Activated naive CD4-positive, alpha-beta T cell treated with anti-CD3 and anti-CD28 coated beads for 36 hours (primary cell): Measurements from ENCODE around the gene ZSCAN29. TPM values are rescaled to one million over a fixed set of nuclear protein-coding genes. Genes with fewer than 3 reads are reported as not detected.

Source experiments
- CTCF ChIA-PET: fragments of 350-600 bp; sonication (Branson Sonifier 250); formaldehyde crosslinking; loops from one replicate; lab custom pipeline; 2021; ENCODE audit warnings: antibody characterized with exemption; lab: Charles Lee
- DNase-seq: peaks from one replicate; pipeline ENCODE4 v3.0.0-alpha.2; 2020
- H3K27ac Mint-ChIP-seq: one replicate; pipeline ENCODE4 v1.8.0; 2021; ENCODE audit warnings: mild to moderate bottlenecking, mixed read lengths
- H3K27me3 Mint-ChIP-seq: one replicate; pipeline ENCODE4 v1.8.0; 2021; ENCODE audit warnings: low read depth, mixed read lengths
- H3K36me3 Mint-ChIP-seq: one replicate; pipeline ENCODE4 v1.8.0; 2021; ENCODE audit warnings: low read depth, mixed read lengths
- H3K4me1 Mint-ChIP-seq: one replicate; pipeline ENCODE4 v1.8.0; 2021; ENCODE audit warnings: low read depth, mixed read lengths
- H3K4me3 Mint-ChIP-seq: one replicate; pipeline ENCODE4 v1.8.0; 2021; ENCODE audit warnings: mild to moderate bottlenecking, moderate library complexity, mixed read lengths
- H3K9me3 Mint-ChIP-seq: one replicate; pipeline ENCODE4 v1.8.0; 2021; ENCODE audit warnings: mixed read lengths
- intact Hi-C: fragments of 100-400 bp; cut with micrococcal nuclease; formaldehyde crosslinking; loops from one replicate; pipeline ENCODE4 v1.15.1; 2023
- total RNA-seq, 2 experiments: library from RNA; stranded (reverse); gene quantifications; one replicate each; pipeline ENCODE4 v1.2.3, GENCODE V29; 2021

Gene ZSCAN29
- total RNA-seq, 2 experiments from 2014 or later, result 13.6 to 13.9 TPM

DNA sequence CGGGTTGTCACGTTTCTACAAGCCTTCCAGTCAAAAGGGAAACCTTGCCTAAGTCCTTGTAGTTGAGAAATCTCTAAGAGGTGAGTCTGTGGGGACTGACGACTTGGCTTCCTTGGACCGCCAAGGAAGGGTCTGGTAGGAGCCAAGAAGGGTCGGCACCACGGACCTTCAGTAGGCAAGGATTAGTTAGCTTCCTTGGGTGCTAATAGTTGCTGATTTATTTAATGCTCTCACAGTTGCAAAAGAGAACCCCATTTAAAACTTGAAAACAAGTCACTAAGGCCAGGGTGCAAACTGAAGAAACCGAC is 40.1 kb downstream of the ZSCAN29 start:
- Mint-ChIP-seq H3K27me3 (no peaks in the 10 kb centered on the region), H3K4me3 (peak overlapping the region; percentile 95), H3K4me1 (peaks cover 28% of the 10 kb centered on the region), H3K9me3 (no peaks in the 10 kb centered on the region), H3K27ac (peak overlapping the region; percentile 97), H3K36me3 (peaks cover 37% of the 10 kb centered on the region)
- CTCF ChIA-PET, result no interaction called here
- DNase-seq, result no peak
- intact Hi-C loops, result loop anchor here (1.0 to 2.0 kb wide), 3 partner anchors 41 to 224 kb away; partner anchors contain the start of genes CCNDBP1, TUBGCP4, UBR1 and ZSCAN29

DNA sequence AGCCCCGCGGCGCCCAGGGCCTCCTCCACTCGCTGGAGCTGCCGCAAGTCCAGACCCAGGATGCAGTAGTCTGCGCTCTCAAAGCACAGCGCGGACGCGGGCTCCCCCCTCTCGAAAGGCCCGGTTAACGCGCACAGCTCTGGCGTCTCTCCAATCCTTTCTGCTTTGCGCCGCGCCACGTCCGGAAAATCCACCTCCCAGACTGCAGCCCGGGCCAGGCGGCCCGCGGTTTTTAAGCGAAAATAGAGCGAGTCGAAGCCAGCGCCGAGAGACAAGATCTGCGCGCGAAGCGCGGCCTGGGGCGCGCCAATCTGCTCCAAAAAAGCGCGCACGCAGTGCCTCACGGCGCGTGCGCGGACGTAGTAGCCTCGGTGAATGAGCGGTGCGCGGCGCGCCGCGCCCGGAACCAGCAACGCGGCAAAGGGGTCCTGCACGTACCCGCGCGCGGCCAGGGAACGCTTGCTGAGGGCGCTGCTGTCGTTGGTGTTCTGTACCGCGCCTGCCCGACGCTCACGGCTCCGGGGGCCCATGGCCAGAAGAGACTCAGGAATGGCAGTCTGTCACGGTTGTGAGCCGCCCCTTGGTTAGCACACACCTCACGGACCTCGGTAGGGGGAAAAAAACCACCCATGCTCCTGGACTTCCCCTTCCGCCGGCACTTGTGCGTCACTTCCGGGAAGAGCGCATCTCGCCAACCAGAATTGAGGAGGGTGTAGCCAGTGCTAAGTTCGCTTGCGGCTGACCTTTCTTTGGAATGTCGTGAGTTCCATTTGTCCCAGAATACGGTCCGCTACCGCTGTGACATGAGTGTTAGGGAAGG is 40.7 kb downstream of the ZSCAN29 start, which contains the start of gene LCMT2:
Gene LCMT2, minus strand, starts transcription at position 614 of the 820 bp plus-strand sequence. Its CDS starts 84 bp downstream, at position 530.
- intact Hi-C loops, result loop anchor here (1.0 to 2.0 kb wide), 5 partner anchors 41 to 419 kb away; partner anchors contain the start of genes CCNDBP1, TUBGCP4, UBR1 and ZSCAN29
- CTCF ChIA-PET, result interaction anchor here (0.6 kb wide), 1 partner anchor 413 kb away, joined by 3 read pairs; no protein-coding TSS in a partner anchor

DNA sequence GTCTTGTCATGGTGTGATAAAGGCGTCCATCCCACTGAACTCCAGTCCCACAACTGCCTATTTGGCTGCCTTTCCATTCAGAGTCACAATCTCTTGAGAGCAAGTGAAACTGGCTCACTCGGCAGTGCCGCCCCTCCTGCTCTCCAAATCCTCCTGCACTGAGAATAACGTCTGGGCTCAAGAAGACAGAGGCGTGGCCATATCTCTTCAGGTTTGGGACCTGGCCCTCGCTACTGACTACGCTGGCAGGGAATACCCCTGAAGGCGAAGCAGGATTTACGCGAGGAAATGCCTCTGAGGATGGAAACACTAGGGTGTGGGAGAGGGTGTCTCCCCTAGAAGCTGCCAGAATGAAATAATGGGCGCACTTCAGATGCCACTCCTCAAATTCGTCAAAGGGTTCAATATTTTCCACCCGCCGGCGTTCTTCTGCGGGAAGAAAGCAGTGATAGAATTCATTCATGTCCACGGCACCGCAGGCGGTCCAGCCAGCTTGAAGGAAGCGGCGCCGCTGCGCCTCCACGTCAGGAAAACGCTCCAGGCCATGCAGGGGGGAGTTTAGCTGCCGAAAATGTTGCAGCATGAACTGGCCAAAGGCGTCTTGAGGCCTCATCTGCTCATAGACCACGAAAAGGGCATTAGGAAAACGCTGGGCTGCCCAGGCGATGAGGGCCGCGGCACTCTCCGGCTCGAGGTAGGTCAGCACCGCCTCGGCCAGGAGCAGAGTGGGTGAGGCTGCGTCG is 41.5 kb downstream of the ZSCAN29 start:
- Mint-ChIP-seq H3K36me3 (peaks cover 34% of the 10 kb centered on the region), H3K9me3 (no peaks in the 10 kb centered on the region), H3K27ac (peak overlapping the region; percentile 97), H3K27me3 (no peaks in the 10 kb centered on the region), H3K4me1 (peaks cover 28% of the 10 kb centered on the region), H3K4me3 (peak overlapping the region; percentile 95)
- CTCF ChIA-PET, result interaction anchor here (0.6 kb wide), 1 partner anchor 412 kb away, joined by 3 read pairs; no protein-coding TSS in a partner anchor
- DNase-seq, result peak; percentile 12
- intact Hi-C loops, result loop anchor here (1.0 kb wide), 2 partner anchors 181 to 420 kb away; no protein-coding TSS in a partner anchor

More for the DNA sequence above, 40.7 kb downstream of the ZSCAN29 start, which contains the start of gene LCMT2:
- peak; percentile 93 for DNase-seq
- no peaks in the 10 kb centered on the region for H3K9me3 Mint-ChIP-seq
- no peaks in the 10 kb centered on the region for H3K27me3 Mint-ChIP-seq
- peaks cover 28% of the 10 kb centered on the region for H3K4me1 Mint-ChIP-seq
- H3K36me3 Mint-ChIP-seq, result peaks cover 37% of the 10 kb centered on the region
- peak within 1 kb of the TSS; percentile 97 for H3K27ac Mint-ChIP-seq
- H3K4me3 Mint-ChIP-seq, result peak within 1 kb of the TSS; percentile 95

DNA sequence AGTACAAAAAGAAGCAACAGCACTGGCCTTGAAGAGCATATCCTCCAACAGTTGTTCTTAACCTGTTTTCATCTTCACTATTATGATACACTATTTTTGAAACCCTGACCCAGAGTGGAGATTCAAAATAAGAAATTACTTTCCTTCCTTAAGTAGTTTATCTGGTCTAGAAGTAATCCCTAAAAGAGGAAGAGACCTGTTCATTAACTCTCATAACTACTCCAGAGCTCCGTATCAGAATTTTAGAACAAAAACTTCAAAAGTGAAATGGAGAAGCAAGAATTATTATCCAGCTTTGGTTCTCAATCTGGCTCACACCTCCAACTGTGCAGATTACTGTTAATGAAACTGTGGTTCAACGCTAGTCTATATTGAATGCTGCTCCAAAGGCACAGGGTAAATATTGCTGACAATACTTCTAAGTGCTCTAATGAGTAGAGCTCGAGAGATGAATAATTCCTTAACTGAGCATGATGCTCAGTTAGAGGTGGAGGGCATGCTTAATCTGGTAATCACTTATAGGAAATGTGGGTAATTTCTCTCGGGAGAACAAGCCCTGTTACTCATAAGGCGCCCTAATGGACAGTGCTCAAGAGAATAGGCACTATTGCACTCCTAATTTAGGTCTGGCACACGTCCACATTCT is 45.7 kb downstream of the ZSCAN29 start:
- Mint-ChIP-seq H3K9me3 (no peaks in the 10 kb centered on the region), H3K27me3 (no peaks in the 10 kb centered on the region), H3K36me3 (peaks cover 23% of the 10 kb centered on the region), H3K27ac (no peak overlapping the region), H3K4me1 (peaks cover 19% of the 10 kb centered on the region), H3K4me3 (no peak overlapping the region)
- intact Hi-C loops, result no loop called here
- DNase-seq, result no peak
- CTCF ChIA-PET, result no interaction called here

DNA sequence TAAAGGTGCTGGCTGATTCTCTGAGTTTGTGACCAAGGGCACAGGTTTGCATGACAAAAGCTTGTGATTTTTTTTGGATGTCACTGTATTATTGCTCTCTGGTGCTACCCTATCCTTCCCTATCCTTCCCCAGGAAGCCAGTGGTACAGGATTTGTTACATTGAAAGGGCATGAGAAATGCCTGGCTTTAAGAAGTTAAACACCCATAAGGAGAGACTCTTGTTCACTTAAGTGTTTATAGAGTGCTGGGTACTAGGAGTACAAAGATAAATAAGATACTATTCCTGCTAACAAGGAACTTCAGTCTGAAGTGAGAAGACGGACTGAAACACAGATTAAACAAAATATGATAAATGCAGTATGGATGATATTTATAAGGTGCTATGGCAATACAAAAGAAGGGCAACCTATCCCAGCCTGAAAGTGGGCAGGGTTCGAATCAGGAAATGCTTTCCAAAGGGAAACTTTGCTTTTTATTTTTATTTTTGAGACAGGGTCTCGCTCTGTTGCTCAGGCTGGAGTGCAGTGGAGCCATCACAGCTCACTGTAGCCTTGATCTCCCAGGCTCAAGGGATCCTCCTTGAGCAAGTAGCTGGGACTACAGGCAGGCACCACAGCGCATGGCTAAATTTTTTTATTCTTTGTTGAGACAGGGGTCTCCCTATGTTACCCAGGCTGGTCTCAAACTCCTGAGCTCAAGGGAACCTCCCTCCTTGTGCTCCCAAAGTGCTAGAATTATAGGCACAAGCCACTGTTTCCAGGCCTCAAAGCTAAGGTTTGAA is 51.7 kb downstream of the ZSCAN29 start:
- no peaks in the 10 kb centered on the region for H3K36me3 Mint-ChIP-seq
- no peaks in the 10 kb centered on the region for H3K9me3 Mint-ChIP-seq
- H3K27ac Mint-ChIP-seq, result no peak overlapping the region
- intact Hi-C loops, result no loop called here
- H3K4me1 Mint-ChIP-seq, result no peaks in the 10 kb centered on the region
- CTCF ChIA-PET, result no interaction called here
- H3K27me3 Mint-ChIP-seq, result peaks cover 12% of the 10 kb centered on the region
- no peak overlapping the region for H3K4me3 Mint-ChIP-seq
- no peak for DNase-seq

DNA sequence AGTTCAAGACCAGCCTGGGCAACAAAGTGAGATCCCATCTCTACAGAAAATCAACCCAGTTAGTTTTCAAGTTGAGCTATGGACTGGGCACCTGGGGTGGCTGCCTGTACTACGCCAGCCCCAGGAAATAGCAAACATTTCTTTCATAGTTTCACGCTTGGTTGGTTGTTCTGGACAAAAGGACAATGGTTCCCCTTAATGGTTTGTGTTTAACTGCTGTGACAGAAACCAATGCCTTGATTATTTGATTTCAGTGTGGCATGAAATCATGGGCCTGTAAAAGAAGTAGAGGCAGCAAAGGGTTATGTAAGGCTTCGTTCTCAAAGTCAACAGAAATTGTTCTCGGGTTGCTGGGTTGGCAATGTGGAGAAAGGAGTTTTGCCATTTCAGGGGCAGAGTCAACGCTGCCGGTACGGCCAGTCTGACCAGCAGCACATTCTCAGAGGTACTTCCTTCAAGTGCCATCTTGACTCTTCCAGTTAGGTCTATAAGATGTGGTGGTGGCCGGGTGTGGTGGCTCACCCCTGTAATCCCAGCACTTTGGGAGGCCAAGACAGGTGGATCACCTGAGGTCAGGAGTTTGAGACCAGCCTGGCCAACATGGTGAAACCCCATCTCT is 53.2 kb downstream of the ZSCAN29 start:
- no peak for DNase-seq
- CTCF ChIA-PET, result no interaction called here
- Mint-ChIP-seq H3K27me3 (peaks cover 13% of the 10 kb centered on the region), H3K4me3 (no peak overlapping the region), H3K4me1 (no peaks in the 10 kb centered on the region), H3K27ac (no peak overlapping the region), H3K36me3 (no peaks in the 10 kb centered on the region), H3K9me3 (no peaks in the 10 kb centered on the region)
- intact Hi-C loops, result no loop called here

DNA sequence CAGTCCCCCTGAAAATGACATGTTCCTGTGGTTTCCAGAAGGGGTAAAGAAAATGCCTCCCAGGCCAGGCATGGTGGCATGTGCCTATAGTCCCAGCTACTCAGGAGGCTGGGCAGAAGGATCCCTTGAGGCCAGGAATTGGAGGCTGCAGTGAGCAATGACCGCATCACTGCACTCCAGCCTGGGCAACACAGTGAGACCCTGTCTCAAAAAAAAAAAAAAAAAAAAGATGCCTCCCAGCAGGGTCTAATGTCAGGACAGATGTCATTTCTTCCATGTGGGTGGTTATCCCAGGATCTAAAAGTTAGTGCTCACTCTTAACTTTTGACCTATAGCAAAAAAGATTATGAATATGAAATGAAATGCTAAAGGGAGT is 53.9 kb downstream of the ZSCAN29 start:
- Mint-ChIP-seq H3K27me3 (peaks cover 16% of the 10 kb centered on the region), H3K9me3 (no peaks in the 10 kb centered on the region), H3K27ac (no peak overlapping the region), H3K4me1 (no peaks in the 10 kb centered on the region), H3K36me3 (no peaks in the 10 kb centered on the region), H3K4me3 (no peak overlapping the region)
- intact Hi-C loops, result no loop called here
- no peak for DNase-seq
- CTCF ChIA-PET, result no interaction called here

DNA sequence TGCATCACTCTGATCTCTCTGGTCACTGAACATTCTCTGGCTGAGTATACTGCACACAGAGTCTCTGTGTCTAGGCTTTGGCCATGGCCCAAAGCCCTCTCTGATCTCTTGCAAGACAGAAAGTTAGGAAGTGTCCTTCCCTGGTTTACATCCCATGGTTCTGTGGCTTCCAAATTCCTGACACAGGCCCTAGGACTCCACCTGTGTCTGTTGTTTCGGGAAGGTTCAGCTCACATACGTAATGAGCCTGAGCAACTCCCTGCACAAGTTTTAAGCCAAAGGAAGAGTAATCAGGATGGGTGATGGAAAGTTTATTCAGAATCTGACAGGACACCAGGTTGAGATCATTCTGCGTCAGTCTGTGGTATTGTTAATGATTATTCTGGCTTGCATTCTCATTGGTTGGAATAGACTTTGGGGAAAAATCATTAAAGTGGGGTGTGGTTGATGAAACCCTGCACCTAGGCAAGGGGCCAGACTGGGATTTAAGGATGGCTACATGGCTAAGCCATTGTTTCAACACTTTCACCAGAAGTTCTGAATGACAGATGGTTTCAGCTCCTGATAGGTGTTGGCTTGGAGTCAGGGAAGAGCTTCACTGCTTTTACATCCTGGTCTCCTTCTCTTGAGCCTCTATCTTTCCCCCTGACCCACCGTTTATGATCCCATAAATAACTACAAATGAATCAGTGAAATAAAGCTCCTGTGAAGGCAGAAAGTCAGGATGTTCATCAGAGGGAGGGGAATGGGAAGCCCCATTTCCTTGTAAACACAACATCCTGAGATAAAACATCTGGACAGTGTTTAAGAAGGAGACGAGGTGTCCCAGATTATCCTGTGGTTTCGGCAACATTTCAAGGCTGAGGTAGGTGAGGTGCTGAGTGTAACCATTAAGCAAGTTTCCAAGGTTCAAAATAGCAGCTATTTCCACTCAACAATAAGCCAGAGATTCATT is 54.5 kb downstream of the ZSCAN29 start:
- CTCF ChIA-PET, result no interaction called here
- no peaks in the 10 kb centered on the region for H3K9me3 Mint-ChIP-seq
- no peak overlapping the region for H3K27ac Mint-ChIP-seq
- intact Hi-C loops, result no loop called here
- no peaks in the 10 kb centered on the region for H3K36me3 Mint-ChIP-seq
- H3K4me1 Mint-ChIP-seq, result no peaks in the 10 kb centered on the region
- DNase-seq, result no peak
- no peak overlapping the region for H3K4me3 Mint-ChIP-seq
- peaks cover 16% of the 10 kb centered on the region for H3K27me3 Mint-ChIP-seq

DNA sequence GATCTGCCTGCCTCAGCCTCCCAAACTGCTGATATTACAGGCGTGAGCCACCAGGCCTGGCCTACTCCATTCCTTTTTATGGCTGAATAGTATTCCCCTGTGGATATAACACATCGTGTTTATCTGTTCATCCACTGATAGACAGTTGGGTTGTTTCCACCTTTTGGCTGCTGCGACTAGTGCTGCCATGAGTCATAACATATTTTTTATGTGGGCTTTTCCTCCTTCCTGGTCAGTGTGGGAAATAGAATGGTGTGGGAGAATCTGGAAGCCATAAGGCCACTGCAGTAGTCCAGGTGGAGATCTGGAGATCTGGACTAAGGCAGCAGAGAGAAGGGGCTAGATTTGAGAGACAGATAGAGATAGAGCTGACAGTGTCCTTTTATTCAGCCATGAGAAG is 56.7 kb downstream of the ZSCAN29 start:
- CTCF ChIA-PET, result no interaction called here
- intact Hi-C loops, result no loop called here
- Mint-ChIP-seq H3K27me3 (peaks cover 24% of the 10 kb centered on the region), H3K36me3 (no peaks in the 10 kb centered on the region), H3K9me3 (no peaks in the 10 kb centered on the region), H3K27ac (no peak overlapping the region), H3K4me3 (no peak overlapping the region), H3K4me1 (no peaks in the 10 kb centered on the region)
- DNase-seq, result no peak

DNA sequence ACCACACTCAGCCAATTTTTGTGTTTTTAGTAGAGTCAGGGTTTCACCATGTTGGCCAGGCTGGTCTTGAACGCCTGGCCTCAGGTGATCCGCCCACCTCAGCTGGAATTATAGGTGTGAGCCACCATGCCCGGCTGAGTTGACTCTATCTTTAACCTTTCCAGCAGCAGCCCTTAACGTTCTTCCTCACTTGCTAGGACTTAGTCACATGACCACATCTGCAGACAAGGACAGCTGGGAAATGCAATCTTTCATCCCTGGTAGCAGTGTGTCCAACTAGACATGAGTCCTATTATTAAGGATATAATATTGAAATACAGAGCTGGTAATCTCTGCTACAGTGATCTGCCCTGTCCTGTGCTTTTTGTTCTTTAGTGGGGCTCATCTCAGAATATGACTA is 58.5 kb downstream of the ZSCAN29 start:
- no peak overlapping the region for H3K27ac Mint-ChIP-seq
- H3K9me3 Mint-ChIP-seq, result no peaks in the 10 kb centered on the region
- intact Hi-C loops, result no loop called here
- H3K4me1 Mint-ChIP-seq, result no peaks in the 10 kb centered on the region
- CTCF ChIA-PET, result interaction anchor here (0.6 to 1.5 kb wide), 3 partner anchors 26 to 941 kb away, joined by 3 to 6 read pairs (median 5); no protein-coding TSS in a partner anchor
- no peaks in the 10 kb centered on the region for H3K36me3 Mint-ChIP-seq
- H3K27me3 Mint-ChIP-seq, result peaks cover 19% of the 10 kb centered on the region
- no peak overlapping the region for H3K4me3 Mint-ChIP-seq
- no peak for DNase-seq
